IMR-90 (cell line): ENCODE measurements around the gene OR2B6. TPM values are rescaled to one million over a fixed set of nuclear protein-coding genes. Genes with fewer than 3 reads are reported as not detected.

ENCODE experiments used
- ATAC-seq: fragments of 200-7000 bp; cut with Tn5 transposase; 2 replicates; pipeline ENCODE4 v1.9.1; 2020; ENCODE audit warnings: low read depth, mild to moderate bottlenecking, moderate library complexity
- BruUV-seq: library from RNA; stranded (reverse); fragments of 400-500 nt; replicated peaks from 2 replicates; lab custom pipeline; 2021; lab: Mats Ljungman, UMichigan
- CTCF ChIA-PET: fragments of 300-600 bp; formaldehyde crosslinking; extraction: SDS; loops from one replicate; lab custom pipeline; 2021; ENCODE audit warnings: antibody characterized with exemption; lab: Yijun Ruan, JAX
- POLR2A ChIA-PET: fragments of 300-600 bp; sonication (Branson Sonifier 250); formaldehyde crosslinking; loops from one replicate; lab custom pipeline; 2022; ENCODE audit warnings: antibody characterized with exemption; ENCODE audit not compliant: unreplicated experiment; lab: Charles Lee
- DNase-seq: peaks from one replicate; pipeline ENCODE4 v3.0.0; 2013
- H2AFZ ChIP-seq: replicated peaks from 2 replicates; pipeline ENCODE3; 2013; ENCODE audit warnings: low read length, mild to moderate bottlenecking; ENCODE audit not compliant: poor library complexity
- H2AK5ac ChIP-seq: 2 replicates; pipeline ENCODE4 v1.6.1; 2013; ENCODE audit warnings: low read depth, low read length, inconsistent platforms
- H2AK9ac ChIP-seq: replicated peaks from 2 replicates; pipeline ENCODE3; 2013; ENCODE audit warnings: mild to moderate bottlenecking, low read depth, low read length, moderate library complexity; ENCODE audit not compliant: poor library complexity
- H2BK120ac ChIP-seq: 2 replicates; pipeline ENCODE4 v1.6.1; 2013; ENCODE audit warnings: low read depth, low read length, inconsistent platforms
- H2BK15ac ChIP-seq: 3 replicates; pipeline ENCODE4 v1.6.1; 2013; ENCODE audit warnings: low read depth, low read length, inconsistent platforms
- H2BK20ac ChIP-seq: 2 replicates; pipeline ENCODE4 v1.6.1; 2013; ENCODE audit warnings: low read depth, mild to moderate bottlenecking, inconsistent platforms, low read length, moderate library complexity
- H2BK5ac ChIP-seq: 2 replicates; pipeline ENCODE4 v1.6.1; 2013; ENCODE audit warnings: mild to moderate bottlenecking, low read depth, low read length, inconsistent platforms; ENCODE audit not compliant: poor library complexity, severe bottlenecking
- H3K14ac ChIP-seq: replicated peaks from 2 replicates; pipeline ENCODE4 v1.6.1; 2013; ENCODE audit warnings: low read depth, low read length, inconsistent platforms
- H3K18ac ChIP-seq: 2 replicates; pipeline ENCODE4 v1.6.1; 2013; ENCODE audit warnings: low read depth, low read length, control low read depth
- H3K23ac ChIP-seq: 2 replicates; pipeline ENCODE4 v1.6.1; 2013; ENCODE audit warnings: low read depth, low read length, inconsistent platforms
- H3K27ac ChIP-seq: 2 replicates; pipeline ENCODE4 v1.5.1; 2013; ENCODE audit warnings: mild to moderate bottlenecking, control low read depth, low read length; ENCODE audit not compliant: insufficient read depth
- H3K27me3 ChIP-seq: 2 replicates; pipeline ENCODE4 v1.6.1; 2013; ENCODE audit warnings: low read length; ENCODE audit not compliant: control insufficient read depth, insufficient read depth
- H3K36me3 ChIP-seq: 2 replicates; pipeline ENCODE4 v1.6.1; 2013; ENCODE audit warnings: low read length, mixed read lengths; ENCODE audit not compliant: control insufficient read depth, insufficient read depth
- H3K4ac ChIP-seq: 2 replicates; pipeline ENCODE4 v1.6.1; 2013; ENCODE audit warnings: low read depth, low read length, inconsistent platforms
- H3K4me1 ChIP-seq: 2 replicates; pipeline ENCODE4 v1.6.1; 2013; ENCODE audit warnings: low read length, mixed read lengths; ENCODE audit not compliant: control insufficient read depth, insufficient read depth
- H3K4me2 ChIP-seq: 2 replicates; pipeline ENCODE4 v1.6.1; 2013; ENCODE audit warnings: low read depth, mild to moderate bottlenecking, control low read depth, low read length, moderate library complexity
- H3K4me3 ChIP-seq: 2 replicates; pipeline ENCODE4 v1.5.1; 2013; ENCODE audit warnings: low read depth, mild to moderate bottlenecking, control low read depth, low read length, moderate library complexity; ENCODE audit not compliant: insufficient read depth
- H3K56ac ChIP-seq: 2 replicates; pipeline ENCODE4 v1.6.1; 2013; ENCODE audit warnings: low read length, inconsistent platforms; ENCODE audit not compliant: insufficient read depth; ENCODE audit errors: extremely low read depth
- H3K79me1 ChIP-seq, 2 experiments: 2 replicates each; pipeline ENCODE4 v1.6.1; 2013; ENCODE audit warnings: low read length in 2 of 2, inconsistent platforms in 1 of 2, low read depth in 1 of 2
- H3K9ac ChIP-seq: 2 replicates; pipeline ENCODE4 v1.6.1; 2013; ENCODE audit warnings: low read depth, low read length, control low read depth
- H3K9me1 ChIP-seq: 2 replicates; pipeline ENCODE4 v1.6.1; 2013; ENCODE audit warnings: low read length, inconsistent platforms; ENCODE audit not compliant: insufficient read depth
- H3K9me3 ChIP-seq: 2 replicates; pipeline ENCODE4 v1.6.1; 2013; ENCODE audit warnings: low read length; ENCODE audit not compliant: control insufficient read depth, insufficient read depth
- H4K20me1 ChIP-seq: 2 replicates; pipeline ENCODE4 v1.6.1; 2013; ENCODE audit warnings: low read length, inconsistent platforms; ENCODE audit not compliant: insufficient read depth
- H4K5ac ChIP-seq: 2 replicates; pipeline ENCODE4 v1.6.1; 2013; ENCODE audit warnings: mild to moderate bottlenecking, low read depth, low read length, control low read depth
- H4K8ac ChIP-seq, 2 experiments: 2 replicates each; pipeline ENCODE4 v1.6.1; 2013; ENCODE audit warnings: low read depth in 2 of 2, low read length in 2 of 2, control low read depth in 1 of 2, inconsistent platforms in 1 of 2
- H4K91ac ChIP-seq: 2 replicates; pipeline ENCODE4 v1.6.1; 2013; ENCODE audit warnings: low read depth, low read length, inconsistent platforms; ENCODE audit not compliant: insufficient read depth
- BHLHE40 ChIP-seq: fragments of 150-350 bp; IDR thresholded peaks from 2 replicates; pipeline ENCODE4 v1.6.1; 2016; ENCODE audit warnings: mild to moderate bottlenecking, low read depth, low read length
- CEBPB ChIP-seq: IDR thresholded peaks from 2 replicates; pipeline ENCODE4 v1.6.1; 2012; ENCODE audit warnings: low read depth, low read length, improper control_type of control experiment
- CHD1 ChIP-seq: IDR thresholded peaks from 2 replicates; pipeline ENCODE4 v1.6.1; 2012; ENCODE audit warnings: low read depth, low read length, improper control_type of control experiment
- CTCF ChIP-seq: conservative IDR thresholded peaks from 2 replicates; pipeline ENCODE4 v1.5.1; 2012; ENCODE audit warnings: mild to moderate bottlenecking, low read depth, low read length, improper control_type of control experiment
- ELK1 ChIP-seq: fragments of 150-350 bp; IDR thresholded peaks from 2 replicates; pipeline ENCODE4 v1.6.1; 2016; ENCODE audit warnings: low read depth, mild to moderate bottlenecking, low read length, moderate library complexity, borderline replicate concordance
- FOS ChIP-seq: fragments of 150-350 bp; IDR thresholded peaks from 2 replicates; pipeline ENCODE4 v1.6.1; 2016; ENCODE audit warnings: low read depth, low read length
- MAFK ChIP-seq: IDR thresholded peaks from 2 replicates; pipeline ENCODE4 v1.6.1; 2012; ENCODE audit warnings: low read depth, low read length, improper control_type of control experiment
- MAZ ChIP-seq: IDR thresholded peaks from 2 replicates; pipeline ENCODE4 v1.6.1; 2012; ENCODE audit warnings: low read depth, mild to moderate bottlenecking, low read length, improper control_type of control experiment, moderate library complexity, borderline replicate concordance
- MXI1 ChIP-seq: IDR thresholded peaks from 2 replicates; pipeline ENCODE4 v1.6.1; 2012; ENCODE audit warnings: low read depth, mild to moderate bottlenecking, low read length, moderate library complexity, borderline replicate concordance
- NFE2L2 ChIP-seq: fragments of 150-350 bp; IDR thresholded peaks from 2 replicates; pipeline ENCODE4 v1.6.1; 2016; ENCODE audit warnings: low read depth, mild to moderate bottlenecking, low read length
- POLR2A ChIP-seq: IDR thresholded peaks from 2 replicates; pipeline ENCODE4 v1.6.1; 2012; ENCODE audit warnings: mild to moderate bottlenecking, low read depth, low read length
- RAD21 ChIP-seq: IDR thresholded peaks from 2 replicates; pipeline ENCODE4 v1.6.1; 2012; ENCODE audit warnings: low read length, improper control_type of control experiment
- RCOR1 ChIP-seq: IDR thresholded peaks from 2 replicates; pipeline ENCODE4 v1.6.1; 2012; ENCODE audit warnings: mild to moderate bottlenecking, low read length, improper control_type of control experiment; ENCODE audit not compliant: insufficient replicate concordance
- RFX5 ChIP-seq: IDR thresholded peaks from 2 replicates; pipeline ENCODE4 v1.8.0; 2012; ENCODE audit warnings: low read depth, mild to moderate bottlenecking, low read length, moderate library complexity
- SMC3 ChIP-seq: fragments of 150-350 bp; IDR thresholded peaks from 2 replicates; pipeline ENCODE4 v1.6.1; 2016; ENCODE audit warnings: low read depth, mild to moderate bottlenecking, antibody characterized with exemption, low read length, moderate library complexity
- USF2 ChIP-seq: fragments of 150-350 bp; IDR thresholded peaks from 2 replicates; pipeline ENCODE4 v1.6.1; 2017; ENCODE audit warnings: mild to moderate bottlenecking, antibody characterized with exemption, low read length, low read depth
- WGBS, 2 experiments: methylation state at CpG; one replicate each; pipeline versions ENCODE4 v1.1.5 to v1.1.7; 2013; ENCODE audit warnings: missing lambda C conversion rate in 2 of 2; ENCODE audit not compliant: insufficient read length in 1 of 2; ENCODE audit errors: extremely low coverage in 2 of 2; 5-methylcytosine and 5-hydroxymethylcytosine counted together
- dilution Hi-C: fragments of 300-500 bp; cut with HindIII; formaldehyde crosslinking; loops from one replicate; pipeline ENCODE4 v1.14.3; 2018; ENCODE audit warnings: low sequenced_read_pairs; ENCODE audit not compliant: unreplicated experiment
- in situ Hi-C: fragments of 300-500 bp; cut with MboI; formaldehyde crosslinking; loops from 3 replicates; pipeline ENCODE4 v1.14.3; 2019; ENCODE audit warnings: low sequenced_read_pairs, inconsistent platforms, mixed read lengths
- intact Hi-C: fragments of 100-400 bp; cut with micrococcal nuclease; formaldehyde crosslinking; loops from 2 replicates; pipeline ENCODE4 v1.10.0; 2022
- polyA plus RNA-seq, 3 experiments: library from polyadenylated mRNA; depleted of rRNA; stranded (reverse); fragments of >200 nt; gene quantifications; 2 replicates each; pipeline ENCODE4 v1.2.3, GENCODE V29; 2012; ENCODE audit warnings: low replicate concordance in 1 of 3
- total RNA-seq: library from RNA; depleted of rRNA; stranded (reverse); fragments of >200 nt; gene quantifications from 2 replicates; pipeline ENCODE4 v1.2.3, GENCODE V29; 2012

Gene OR2B6
- total and polyA plus RNA-seq, 2 of the 4 experiments (the other 2 are of a cell fraction), result not detected

GRCh38 chr6:27951040-27951439 is 6.0 kb upstream of the OR2B6 start:
- H3K36me3 ChIP-seq, result no peaks in the 10 kb centered on the region
- H2BK15ac ChIP-seq, result no peak overlapping the region
- H2AFZ ChIP-seq, result no peak overlapping the region
- POLR2A ChIA-PET, result no interaction called here
- ATAC-seq (no peak), DNase-seq (no peak)
- H3K4me1 ChIP-seq, result no peaks in the 10 kb centered on the region
- intact Hi-C loops (no loop called here), in situ Hi-C loops (no loop called here), dilution Hi-C loops (no loop called here)
- BruUV-seq, result no TSS peak
- H2AK5ac ChIP-seq, result no peak overlapping the region
- no peak overlapping the region for H3K14ac ChIP-seq
- H2BK20ac ChIP-seq, result no peak overlapping the region
- H2AK9ac ChIP-seq, result no peak overlapping the region
- H3K4me3 ChIP-seq, result no peak overlapping the region
- H3K4me2 ChIP-seq, result no peak overlapping the region
- CTCF ChIA-PET, result no interaction called here
- no peaks in the 10 kb centered on the region for H4K20me1 ChIP-seq
- no peak overlapping the region for H3K56ac ChIP-seq
- TF ChIP-seq SMC3 (no peak), USF2 (no peak), RCOR1 (no peak), CEBPB (no peak), POLR2A (no peak), FOS (no peak), CTCF (no peak), MAZ (no peak), BHLHE40 (no peak), CHD1 (no peak), ELK1 (no peak), RAD21 (no peak), MXI1 (no peak), NFE2L2 (no peak), RFX5 (no peak), MAFK (no peak)
- H3K4ac ChIP-seq, result no peak overlapping the region
- no peak overlapping the region for H2BK5ac ChIP-seq
- H3K27ac ChIP-seq, result no peak overlapping the region
- H3K9me3 ChIP-seq, result no peaks in the 10 kb centered on the region
- H3K23ac ChIP-seq, result no peak overlapping the region
- H3K27me3 ChIP-seq, result no peaks in the 10 kb centered on the region
- no peak overlapping the region for H3K9ac ChIP-seq
- no peaks in the 10 kb centered on the region for H3K9me1 ChIP-seq
- WGBS, 2 experiments, result no CpG with 5 or more reads among the region's 1 CpG
- no peak overlapping the region for H4K5ac ChIP-seq
- H3K79me1 ChIP-seq, result no peaks in the 10 kb centered on the region
- H4K8ac ChIP-seq, result no peak overlapping the region
- no peak overlapping the region for H4K91ac ChIP-seq
- H2BK120ac ChIP-seq, result no peak overlapping the region
- H3K18ac ChIP-seq, result no peak overlapping the region
